ENCODE data around the gene SOX1.

SOX1 gene

DNA sequence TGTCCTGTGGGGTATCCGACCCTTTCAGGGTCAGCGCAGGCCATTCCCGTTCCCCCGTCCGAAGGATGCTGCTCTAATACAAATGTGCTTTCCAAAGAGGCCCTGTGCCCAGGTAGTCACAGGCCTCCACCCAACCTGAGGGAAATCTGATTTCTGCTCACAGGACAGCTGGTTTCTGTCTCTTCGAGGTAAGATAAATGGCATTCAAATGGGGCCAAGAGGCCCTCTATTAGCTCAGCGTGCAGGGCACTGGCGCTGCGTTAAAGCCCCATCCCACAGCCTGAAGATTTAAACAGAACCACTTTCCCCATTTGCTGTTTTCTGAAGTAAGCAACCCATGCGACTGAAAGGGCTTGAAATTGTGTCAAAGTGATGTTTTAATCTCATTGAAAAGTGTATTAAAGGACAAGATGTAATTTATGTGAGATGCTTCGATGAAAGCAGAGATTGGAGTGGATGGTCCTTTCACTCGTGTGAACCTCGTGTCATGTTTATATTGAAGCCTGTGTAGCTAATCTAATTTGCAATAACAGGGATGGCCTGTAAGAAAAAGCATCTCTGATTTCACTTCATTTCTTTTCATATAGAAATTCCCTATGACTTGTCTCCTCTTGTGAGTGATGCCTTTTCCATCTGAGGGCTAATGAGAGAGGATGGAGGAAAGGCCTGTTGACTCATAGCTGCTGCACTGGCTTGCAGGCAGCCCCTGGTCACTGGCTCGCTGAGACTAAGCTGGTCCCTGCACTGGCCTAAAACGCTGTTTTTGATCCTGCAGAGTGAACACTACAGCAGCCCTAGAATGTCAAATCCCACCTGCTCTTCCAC lies 7.3 kb upstream of the SOX1 start:
- no peak for DNase-seq

DNA sequence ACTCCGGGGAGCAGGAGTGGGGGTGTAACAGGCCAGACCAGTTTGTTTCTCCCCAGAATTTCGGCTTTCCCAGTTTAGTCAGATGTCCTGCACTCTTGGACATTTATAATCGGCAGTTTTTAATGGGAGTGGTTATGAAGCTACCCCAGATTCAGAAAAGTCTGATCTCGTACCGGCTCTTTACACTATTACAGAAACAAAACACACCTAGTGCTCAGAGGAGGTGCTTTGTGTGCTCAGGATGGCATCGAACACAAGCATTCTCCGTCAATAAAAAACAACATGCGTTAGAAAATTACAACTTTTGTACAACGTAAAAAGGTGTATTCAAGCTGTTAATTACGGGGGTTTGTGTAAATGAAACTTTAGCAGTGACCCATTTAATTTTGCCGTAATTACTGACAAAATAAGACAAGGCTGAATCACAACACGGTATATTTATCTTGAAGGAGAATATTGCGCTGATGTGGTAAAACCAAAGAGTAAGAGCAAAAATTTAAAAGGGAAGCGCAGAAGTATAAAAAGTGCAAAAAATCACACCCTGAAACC lies 6.6 kb upstream of the SOX1 start:
- no peak for DNase-seq

GRCh38 chr13:112060899-112061366 lies 6.0 kb upstream of the SOX1 start:
- DNase-seq = no peak

- no peak for DNase-seq
Observed at GRCh38 chr13:112061367-112062061, 5.4 kb upstream of the SOX1 start.

DNA sequence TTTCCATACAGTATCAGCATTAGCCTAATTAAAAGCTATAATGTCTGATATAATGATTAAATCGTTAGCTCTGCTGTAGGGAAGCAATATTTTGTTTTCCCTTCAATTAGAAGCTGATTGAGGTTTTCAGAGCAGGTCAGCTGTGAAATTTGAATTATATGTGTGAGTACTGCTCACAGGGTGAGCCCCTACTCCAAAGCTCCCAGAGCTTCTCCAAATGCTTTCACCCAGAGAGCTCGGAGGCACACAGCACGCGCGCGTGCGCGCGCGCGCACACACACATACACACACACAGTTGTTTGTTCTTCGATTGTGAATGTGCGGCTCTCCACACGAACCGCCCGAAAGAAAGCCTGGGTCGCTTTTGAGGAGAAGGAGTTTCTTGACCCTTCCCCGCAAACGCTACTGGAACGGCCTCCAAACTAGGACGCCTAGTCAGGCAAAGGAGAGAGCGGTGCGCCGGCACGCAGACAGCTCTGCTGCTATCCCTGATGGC lies 4.8 kb upstream of the SOX1 start:
- DNase-seq = no peak

DNA sequence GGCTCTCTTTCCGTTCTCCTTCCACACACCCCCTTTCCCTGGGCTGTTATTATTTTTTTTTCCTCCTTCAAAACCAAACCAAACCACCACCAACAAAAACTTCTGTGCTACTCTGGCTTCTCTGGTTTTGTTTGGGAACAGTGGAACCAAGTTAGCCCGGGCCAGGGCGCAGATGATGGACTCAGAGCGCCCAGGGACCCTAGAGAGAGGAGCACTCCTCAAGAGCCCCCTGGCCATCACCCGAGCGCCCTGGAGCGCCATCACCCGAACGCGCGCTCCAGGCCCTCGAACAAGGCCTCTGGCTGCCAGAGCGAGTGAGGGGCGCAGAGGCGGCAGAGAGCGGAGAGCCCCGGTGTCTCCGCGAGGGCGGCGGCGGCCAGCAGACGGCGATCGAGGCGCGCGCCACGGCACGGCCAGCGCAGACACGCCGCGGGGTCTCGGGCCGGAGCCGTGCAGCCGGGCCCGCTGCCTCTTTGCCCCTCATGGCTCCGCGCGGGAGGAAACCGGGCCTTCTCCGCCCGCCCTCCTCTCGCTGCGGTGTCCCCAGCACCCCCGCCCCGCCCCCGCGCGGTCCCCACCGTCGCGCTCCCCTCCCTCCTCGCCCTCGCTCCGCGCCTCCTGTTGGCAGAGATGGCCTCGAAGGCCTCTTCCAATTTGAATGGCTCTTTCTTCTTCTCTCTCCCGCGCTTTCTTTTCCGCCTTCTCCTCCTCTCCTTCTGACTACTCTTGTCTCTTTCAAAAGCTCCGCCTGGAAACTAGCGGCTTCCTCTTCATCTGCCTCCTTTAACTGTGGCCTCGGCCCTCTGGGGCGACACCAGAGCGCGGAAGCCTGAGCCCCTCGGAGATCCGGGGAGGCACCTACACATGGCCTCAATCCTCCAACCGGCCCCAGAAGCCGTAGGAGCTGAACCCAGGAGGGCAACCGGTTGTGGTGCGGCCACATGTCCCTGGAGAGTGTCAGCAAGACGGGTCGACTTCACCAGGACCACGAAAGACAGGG lies 4.1 kb upstream of the SOX1 start:
- no peak for DNase-seq

- DNase-seq = no peak
Observed at GRCh38 chr13:112063807-112064206, 3.1 kb upstream of the SOX1 start.

DNA sequence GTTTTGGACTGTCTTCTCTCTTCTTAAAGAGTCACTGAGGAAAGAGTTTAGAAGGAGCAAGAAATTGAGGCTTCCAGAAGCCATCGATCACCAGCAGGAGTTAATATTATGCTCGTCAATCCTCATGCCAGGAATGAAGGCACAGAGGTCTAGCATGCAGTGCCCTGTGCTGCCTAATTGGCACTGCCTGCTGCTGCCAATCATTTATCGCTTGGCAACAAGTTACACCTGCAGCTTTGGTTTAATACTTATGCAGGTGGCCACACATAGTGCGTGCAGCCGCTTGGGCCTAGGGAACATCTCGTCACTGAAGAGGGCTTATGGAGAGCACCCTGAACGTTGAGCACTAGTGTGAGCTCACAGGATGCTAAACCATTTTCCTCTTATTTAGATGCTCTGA lies 2.7 kb upstream of the SOX1 start:
- no peak for DNase-seq

GRCh38 chr13:112065521-112065866 lies 1.5 kb upstream of the SOX1 start:
- no peak for DNase-seq

- no peak for DNase-seq
Observed at GRCh38 chr13:112065867-112066623, 904 bp upstream of the SOX1 start.

DNA sequence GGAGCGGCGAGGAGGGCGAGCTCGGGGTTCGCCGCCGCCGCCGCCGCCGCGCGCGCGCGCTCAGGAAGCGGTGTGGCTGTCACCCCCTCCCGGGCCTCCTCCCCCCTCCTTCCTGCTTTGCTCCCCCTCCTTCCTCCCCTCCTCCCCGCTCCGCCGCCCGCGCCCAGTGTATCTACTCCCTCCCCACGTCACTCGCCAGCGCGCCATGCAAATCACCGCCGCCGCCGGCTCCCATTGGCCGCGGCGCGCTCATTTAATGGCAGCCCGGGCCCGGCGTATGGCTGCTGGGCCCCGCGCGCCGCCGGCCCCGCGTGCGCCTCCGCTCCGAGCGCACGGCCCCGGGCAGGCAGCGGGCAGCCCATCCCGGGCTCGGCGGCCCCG lies 335 bp upstream of the SOX1 start:
- DNase-seq = no peak

GRCh38 chr13:112067871-112068539 lies 1.1 kb downstream of the SOX1 start:
- no peak for DNase-seq

- no peak for DNase-seq
Observed at GRCh38 chr13:112068540-112069060, 1.7 kb downstream of the SOX1 start.

GRCh38 chr13:112069061-112069844 lies 2.3 kb downstream of the SOX1 start:
- no peak for DNase-seq

DNA sequence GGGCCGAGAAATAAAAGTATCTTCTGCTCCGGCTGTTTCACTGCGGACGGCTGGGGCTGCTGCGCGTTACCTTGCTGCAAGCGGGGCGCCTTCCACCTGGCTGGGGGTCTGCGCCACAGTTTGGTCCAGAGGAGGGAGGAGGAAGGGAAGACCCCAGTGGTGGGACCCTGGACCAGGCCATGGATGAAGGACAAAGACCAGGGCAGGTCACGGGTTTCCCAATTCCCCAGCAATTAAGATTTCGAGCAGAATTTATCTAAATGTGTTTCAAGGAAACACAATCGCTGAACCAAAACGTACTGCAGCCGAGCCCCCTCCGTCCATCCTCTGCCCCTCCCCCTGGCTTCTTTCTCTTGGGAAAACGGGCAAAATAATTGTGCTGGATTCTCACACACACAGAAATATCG lies 2.9 kb downstream of the SOX1 start:
- no peak for DNase-seq

DNA sequence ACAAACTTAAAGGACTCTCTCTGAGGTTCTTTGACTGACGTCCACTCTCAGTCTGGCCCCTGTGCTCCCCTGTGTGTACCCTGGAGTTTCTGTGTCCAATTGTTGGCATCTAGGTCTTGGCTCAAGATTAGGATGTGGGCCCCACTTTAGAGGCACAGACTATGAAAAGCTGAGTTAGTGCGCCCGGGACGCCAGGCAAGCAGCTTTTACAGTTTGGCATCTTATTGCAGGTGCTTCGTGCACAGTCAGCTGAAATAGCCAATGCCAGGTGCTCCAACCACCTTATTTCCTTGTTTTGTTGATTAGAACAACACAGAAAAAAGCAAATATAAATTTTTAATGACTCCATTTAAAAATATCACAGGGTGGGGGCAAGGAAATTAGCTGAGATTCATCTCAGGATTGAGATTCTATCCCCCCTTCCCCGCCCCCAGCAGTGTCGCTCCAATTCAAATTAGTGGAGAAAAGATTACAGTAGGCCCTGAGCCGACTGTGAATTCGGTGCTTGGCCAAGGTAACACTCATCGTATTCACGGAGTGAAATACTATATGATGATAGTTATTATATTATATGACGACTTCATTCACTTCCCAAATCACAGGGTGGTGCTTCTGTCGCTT lies 4.3 kb downstream of the SOX1 start:
- DNase-seq = no peak

DNA sequence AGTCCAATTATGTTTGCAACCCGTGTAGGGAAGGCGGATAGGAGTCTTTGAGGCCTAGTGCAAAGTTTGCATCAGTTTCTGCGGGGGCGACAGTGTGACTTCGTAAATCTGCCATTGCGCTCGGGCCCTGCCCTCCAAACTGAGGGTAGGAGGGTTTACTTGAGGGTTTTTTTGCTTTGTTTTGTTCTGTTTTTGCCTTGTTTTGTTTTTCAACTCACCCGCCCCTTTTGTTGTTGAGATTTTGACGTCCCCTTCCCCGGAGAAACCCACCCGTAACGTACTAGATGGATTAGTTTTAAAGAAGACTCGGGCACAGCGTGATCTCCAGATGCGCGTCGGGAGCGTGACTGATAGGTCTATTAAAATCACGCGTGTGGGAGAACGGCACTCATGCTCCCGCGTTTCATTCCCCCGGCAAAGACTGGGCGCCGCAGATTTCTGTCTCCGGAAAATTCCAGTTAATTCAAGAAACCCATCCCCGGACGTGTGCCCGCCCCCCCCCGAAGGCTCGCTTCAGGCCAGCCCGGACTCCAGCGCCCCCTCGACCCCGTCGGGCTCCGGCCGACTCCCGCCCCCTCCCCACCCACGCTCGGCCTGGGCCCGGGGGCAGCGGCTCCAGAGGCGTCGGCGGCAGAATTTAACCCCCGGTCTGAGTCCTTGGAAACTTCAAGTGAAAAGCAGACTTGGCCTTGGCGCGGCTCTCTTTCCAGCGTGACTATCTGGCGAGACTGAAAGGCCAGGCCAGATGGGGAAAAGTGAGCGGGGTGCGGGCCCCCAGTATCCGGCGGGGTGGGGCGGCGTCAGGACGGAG lies 5.0 kb downstream of the SOX1 start:
- DNase-seq = no peak

DNA sequence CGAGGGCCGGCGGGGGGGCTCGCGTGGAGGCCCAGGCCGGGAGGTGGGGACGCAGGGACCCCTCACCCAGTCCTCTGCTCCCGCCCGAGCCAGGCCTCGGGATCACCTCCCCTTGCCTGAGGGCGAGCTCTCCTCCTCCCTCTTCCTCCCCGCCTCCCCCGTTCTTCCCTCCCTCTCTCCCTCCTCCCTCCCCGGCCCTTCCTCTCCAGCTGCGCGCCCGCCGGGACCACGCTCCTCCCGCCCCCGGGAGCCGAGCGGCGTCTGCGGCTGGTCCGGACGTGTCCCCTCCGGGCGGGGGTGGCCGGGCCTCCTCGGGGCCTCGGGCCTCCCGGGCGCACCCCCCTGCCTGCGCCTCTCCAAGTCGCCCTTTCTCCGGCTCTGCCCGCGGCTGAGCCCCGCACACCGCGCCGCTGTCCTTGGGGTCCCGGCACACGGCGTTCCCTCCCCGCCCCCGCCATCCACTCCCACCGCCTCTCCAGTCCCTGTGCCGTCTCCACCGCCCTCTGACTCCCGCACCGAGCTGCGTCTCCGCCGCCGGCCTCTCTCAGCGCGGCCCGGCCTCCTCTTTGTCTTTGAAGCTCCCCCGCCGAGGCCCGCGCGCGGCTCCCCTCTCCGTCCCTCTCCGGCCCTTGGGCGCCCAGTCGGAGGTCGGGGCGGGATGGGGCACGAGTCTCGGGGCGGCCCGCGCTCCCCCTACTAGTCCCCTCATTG lies 5.7 kb downstream of the SOX1 start:
- no peak for DNase-seq

Data from SHP77 (cell line).